ENCODE measurements around the gene WNK3.

The WNK3 gene

GRCh38 chrX:54157561-54157960, 200.3 kb downstream of the WNK3 start:
- DNase-seq = no peak

All from T1000 (cell line).